Measurements from ENCODE around the gene RNH1. TPM values are rescaled to one million over a fixed set of nuclear protein-coding genes. Genes with fewer than 3 reads are reported as not detected.

RNH1 gene
- total RNA-seq, 2 donors from 2014 or later: 108 to 127 TPM

DNA sequence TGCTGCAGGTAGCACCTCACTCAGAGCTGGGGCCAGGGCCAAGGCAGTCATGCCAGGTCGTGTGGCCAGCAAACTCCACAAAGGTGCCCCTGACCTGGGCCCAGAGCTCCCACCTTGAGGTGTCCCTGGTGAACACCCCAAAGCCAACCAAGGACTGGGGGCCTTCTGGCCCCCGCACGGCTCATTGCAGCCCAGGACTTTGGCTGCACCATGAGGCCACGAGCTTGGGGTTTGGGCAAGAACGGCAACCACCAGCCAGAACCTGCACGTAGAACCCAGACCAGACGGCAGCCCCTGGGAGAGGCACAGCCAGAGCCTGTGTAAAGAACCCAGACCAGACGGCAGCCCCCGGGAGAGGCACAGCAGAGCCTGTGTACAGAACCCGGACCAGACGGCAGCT, 38.1 kb upstream of the RNH1 start:
- H3K27ac Mint-ChIP-seq: no peak overlapping the region
- no peaks in the 10 kb centered on the region for H3K9me3 ChIP-seq (ENCODE audit: control insufficient read depth, low read length, poor library complexity, severe bottlenecking)
- H3K4me1 Mint-ChIP-seq: no peaks in the 10 kb centered on the region
- ATAC-seq: no peak
- no peaks in the 10 kb centered on the region for H3K36me3 Mint-ChIP-seq (ENCODE audit: low read depth)
- H3K27me3 Mint-ChIP-seq: no peaks in the 10 kb centered on the region
- no peak overlapping the region for H3K4me3 Mint-ChIP-seq
- DNase-seq: no peak

DNA sequence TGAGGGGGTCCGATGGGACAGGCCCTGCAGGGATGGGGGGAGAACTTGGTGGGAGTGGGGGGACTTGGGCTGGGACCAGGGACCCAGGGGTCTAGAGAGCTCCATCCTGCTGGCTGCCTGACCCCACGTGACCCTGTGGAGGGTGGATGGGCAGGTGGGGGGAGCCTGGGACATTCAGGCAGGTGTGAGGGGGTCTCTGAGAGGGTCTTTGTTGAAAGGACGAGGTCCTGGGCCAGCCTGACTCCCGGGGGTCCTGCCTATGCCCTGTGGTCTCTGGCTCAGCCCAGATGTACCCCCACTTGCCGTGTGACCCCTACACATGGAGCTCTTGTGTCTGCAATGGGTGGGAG, 37.8 kb upstream of the RNH1 start:
- Mint-ChIP-seq H3K4me1 (no peaks in the 10 kb centered on the region), H3K27ac (no peak overlapping the region), H3K36me3 (ENCODE audit: low read depth) (no peaks in the 10 kb centered on the region), H3K4me3 (no peak overlapping the region), H3K27me3 (no peaks in the 10 kb centered on the region)
- ATAC-seq (no peak), DNase-seq (no peak)
- H3K9me3 ChIP-seq (ENCODE audit: control insufficient read depth, low read length, poor library complexity, severe bottlenecking): no peaks in the 10 kb centered on the region

DNA sequence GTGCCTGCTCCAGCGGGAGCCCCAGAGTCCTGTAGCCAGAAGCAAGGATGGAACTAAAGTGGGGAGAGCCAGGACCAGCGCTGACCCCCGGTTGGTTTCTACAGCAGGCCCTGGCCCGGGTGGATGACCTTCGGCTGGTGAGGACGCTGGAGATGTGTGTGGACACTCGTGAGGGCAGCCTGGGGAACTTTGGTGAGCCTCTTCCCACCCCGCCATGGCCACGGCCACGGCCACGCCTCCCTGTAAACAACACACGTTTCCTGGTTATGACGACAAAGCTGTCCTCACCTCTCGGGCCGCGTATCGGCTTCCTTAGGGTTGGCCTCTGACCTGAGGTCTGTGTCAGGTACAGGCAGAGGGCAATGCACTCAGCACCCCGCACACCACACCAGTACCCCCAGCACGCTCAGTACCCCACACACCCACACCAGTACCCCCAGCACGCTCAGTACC, 34.4 kb upstream of the RNH1 start:
- Mint-ChIP-seq H3K27me3 (no peaks in the 10 kb centered on the region), H3K36me3 (ENCODE audit: low read depth) (no peaks in the 10 kb centered on the region), H3K27ac (no peak overlapping the region), H3K4me3 (no peak overlapping the region), H3K4me1 (peaks cover 8% of the 10 kb centered on the region)
- no peaks in the 10 kb centered on the region for H3K9me3 ChIP-seq (ENCODE audit: control insufficient read depth, low read length, poor library complexity, severe bottlenecking)
- DNase-seq (no peak), ATAC-seq (no peak)

DNA sequence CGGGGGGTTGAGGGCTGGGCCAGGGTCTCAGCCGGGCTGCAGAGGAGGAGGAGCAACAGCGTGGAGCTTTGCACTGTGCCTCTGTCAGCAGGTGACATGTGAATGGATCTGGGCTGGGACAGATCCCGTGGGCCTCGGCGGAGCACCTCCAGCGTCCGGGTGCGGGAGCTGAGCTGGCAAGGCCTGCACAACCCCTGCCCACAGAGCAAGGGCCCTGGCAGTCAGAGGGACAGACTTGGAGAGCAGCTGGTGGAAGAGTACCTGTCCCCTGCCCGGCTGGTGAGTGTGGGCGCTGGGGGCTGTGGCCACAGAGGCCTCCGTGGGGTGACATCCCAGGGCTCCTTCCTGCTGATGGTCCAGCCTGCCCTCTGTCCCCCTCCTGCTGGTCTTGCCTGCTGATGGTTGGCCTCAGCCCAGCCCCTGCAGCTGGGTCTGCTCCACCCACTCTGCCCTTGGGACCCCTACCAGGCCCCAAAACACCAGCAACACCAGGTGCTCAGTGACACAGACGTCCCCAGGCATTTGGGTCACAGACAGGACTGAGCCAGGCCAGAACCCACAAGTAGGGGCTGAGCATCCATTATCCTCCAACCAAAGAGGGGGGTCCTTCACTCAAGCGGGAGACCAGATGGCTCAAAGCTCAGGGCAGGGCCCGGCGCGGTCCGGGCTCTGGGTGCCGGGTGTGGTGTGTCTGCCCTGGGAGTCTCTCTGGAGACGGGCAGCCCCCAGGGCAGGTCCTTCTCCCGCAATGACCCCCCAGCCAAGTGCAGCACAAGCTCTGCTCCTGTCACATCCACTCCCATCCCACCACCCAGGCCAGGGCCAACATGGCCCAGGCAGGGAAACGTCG, 33.8 kb upstream of the RNH1 start:
- H3K4me1 Mint-ChIP-seq: peaks cover 13% of the 10 kb centered on the region
- H3K27me3 Mint-ChIP-seq: no peaks in the 10 kb centered on the region
- ATAC-seq: no peak
- no peaks in the 10 kb centered on the region for H3K36me3 Mint-ChIP-seq (ENCODE audit: low read depth)
- no peak for DNase-seq
- H3K4me3 Mint-ChIP-seq: no peak overlapping the region
- H3K9me3 ChIP-seq (ENCODE audit: control insufficient read depth, low read length, poor library complexity, severe bottlenecking): no peaks in the 10 kb centered on the region
- H3K27ac Mint-ChIP-seq: no peak overlapping the region

DNA sequence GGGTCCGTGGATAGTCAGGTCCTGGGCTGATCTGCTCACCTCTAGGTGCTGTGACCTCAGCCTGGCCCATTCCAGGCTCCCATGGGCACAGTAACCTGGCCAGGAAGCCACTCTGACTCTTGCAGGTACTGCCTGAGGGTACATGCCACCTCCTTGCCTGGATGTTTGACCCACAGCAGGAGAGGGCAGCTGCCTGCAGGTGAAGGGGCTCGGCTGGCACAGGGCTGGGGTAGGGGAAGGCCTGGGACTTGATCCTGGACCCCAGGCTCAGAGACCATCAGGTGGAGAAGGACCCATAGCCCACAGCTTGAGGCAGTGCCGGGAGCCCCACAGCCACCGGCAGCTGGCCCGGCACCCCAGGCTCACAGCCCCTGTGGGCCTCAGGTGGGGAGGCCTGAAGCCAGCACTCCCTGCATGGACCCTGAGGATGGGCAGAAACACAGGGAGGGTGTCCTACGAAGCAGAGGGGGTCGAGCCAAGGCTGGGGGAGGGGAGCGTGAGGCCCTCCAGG, 33.0 kb upstream of the RNH1 start:
- no peaks in the 10 kb centered on the region for H3K27me3 Mint-ChIP-seq
- H3K4me3 Mint-ChIP-seq: no peak overlapping the region
- peaks cover 13% of the 10 kb centered on the region for H3K4me1 Mint-ChIP-seq
- H3K27ac Mint-ChIP-seq: no peak overlapping the region
- no peak for ATAC-seq
- no peak for DNase-seq
- H3K36me3 Mint-ChIP-seq (ENCODE audit: low read depth): no peaks in the 10 kb centered on the region
- no peaks in the 10 kb centered on the region for H3K9me3 ChIP-seq (ENCODE audit: control insufficient read depth, low read length, poor library complexity, severe bottlenecking)

DNA sequence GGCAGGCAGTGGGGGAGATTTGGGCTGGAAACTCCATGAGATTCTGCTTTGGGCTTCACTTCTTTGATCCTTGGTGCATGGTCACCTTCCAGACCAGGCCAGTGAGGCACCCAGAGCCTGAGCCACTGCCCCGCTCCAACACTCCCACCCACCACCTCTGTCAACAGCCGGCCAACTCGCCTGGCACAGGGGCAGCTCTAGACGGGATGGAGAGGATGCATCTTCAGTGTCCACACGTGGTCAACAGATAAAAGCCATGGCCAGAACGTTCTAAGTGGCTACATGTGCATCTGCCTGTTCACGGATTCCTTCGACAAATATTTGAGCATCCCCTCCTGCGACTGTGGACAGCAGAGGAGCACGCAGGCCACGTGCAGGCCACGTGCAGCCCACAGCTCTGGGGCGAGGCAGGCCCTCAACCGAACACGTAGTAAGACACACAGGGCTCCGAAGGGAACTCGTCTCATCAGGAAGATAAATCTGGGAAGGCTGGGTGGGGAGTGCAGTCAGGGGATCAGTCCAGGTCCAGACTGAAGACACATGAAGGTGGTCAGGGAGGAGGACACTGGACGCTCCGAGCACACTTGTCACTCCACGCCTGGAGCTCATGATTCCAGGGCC, 31.5 kb upstream of the RNH1 start:
- Mint-ChIP-seq H3K4me3 (no peak overlapping the region), H3K4me1 (peaks cover 13% of the 10 kb centered on the region), H3K36me3 (ENCODE audit: low read depth) (no peaks in the 10 kb centered on the region), H3K27ac (peak overlapping the region; percentile 74), H3K27me3 (no peaks in the 10 kb centered on the region)
- no peaks in the 10 kb centered on the region for H3K9me3 ChIP-seq (ENCODE audit: control insufficient read depth, low read length, poor library complexity, severe bottlenecking)
- ATAC-seq (no peak), DNase-seq (peak in 1 of 3 donors; percentile 5)

DNA sequence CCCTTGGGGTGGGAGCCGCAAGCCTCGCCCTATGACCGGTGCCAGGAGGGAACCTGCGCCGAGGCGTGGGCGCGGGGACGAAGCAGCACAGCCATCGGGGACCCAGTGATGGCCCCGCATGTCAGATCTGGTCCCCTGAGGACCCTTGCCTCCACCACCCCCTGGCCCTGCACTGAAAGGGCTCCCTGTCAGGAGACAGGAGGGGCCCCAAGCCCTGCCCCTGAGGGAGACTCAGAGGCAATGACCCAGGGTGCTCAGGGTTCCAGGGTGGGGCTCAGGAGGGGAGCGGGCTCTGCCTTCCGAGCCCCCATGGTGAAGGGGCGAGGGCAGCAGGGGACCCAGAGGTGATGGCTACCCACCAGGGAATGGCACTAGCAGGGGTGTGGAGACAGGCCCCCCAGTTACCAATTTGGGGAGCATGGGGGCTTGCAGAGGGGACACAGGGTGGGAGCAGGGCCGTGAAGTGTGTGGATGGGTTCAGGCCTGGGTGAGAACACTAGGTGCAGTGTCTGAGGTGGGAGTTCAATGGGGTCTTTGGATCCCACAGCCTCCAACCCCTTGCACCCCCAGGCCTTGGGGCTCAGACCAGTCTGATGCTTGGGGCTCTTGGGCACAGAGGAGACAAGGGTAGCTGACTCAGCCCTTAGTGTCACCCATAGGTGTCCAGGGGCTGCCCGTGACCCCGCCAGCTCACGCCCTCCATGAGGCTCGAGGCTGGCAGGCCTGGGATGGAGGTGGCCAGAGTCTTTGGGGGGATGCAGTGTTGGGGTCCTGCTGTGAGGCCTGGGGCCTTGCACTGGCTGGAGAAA, 30.8 kb upstream of the RNH1 start:
- Mint-ChIP-seq H3K27ac (peak overlapping the region; percentile 74), H3K4me3 (peak overlapping the region; percentile 92), H3K4me1 (peaks cover 13% of the 10 kb centered on the region), H3K27me3 (no peaks in the 10 kb centered on the region), H3K36me3 (ENCODE audit: low read depth) (no peaks in the 10 kb centered on the region)
- peak in 1 of 3 donors; percentile 7 for DNase-seq
- no peaks in the 10 kb centered on the region for H3K9me3 ChIP-seq (ENCODE audit: control insufficient read depth, low read length, poor library complexity, severe bottlenecking)
- no peak for ATAC-seq

DNA sequence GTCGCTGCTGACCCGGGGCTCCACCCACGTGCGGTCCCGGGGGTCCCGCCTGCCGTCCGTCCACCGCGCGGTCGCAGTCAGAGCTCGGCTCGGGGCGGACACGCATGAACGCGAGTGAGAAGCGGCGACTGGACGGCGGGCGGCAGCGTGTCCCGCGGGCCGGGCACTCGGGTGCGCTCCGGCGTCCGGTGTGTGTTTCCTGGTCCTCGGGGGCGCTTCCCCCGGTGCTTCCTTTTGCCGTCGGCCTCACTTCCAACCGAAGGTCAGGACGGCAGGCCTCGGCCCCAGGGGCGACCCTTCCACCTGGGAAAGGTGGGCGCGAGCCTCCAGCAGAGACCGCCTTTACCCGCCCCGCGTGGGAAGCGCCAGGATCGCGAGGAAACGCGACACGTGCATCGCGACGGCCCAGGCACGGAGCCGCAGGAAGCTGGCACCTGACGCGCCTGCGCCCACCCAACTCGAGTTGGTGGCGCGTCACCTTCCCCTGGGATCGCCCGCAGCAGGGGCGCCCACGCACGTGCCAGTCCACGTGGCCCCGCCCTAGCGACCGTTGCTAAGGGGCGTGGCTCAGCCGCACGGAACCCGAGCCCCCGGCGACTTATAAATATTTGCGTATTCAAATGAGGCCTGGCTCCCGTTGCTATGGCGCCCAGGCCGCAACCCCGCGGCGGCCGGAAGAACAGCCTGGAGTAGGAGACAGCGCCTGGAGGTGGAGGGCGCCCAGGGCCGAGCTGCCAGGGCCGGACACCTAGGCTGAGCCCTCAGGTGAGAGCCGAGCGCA, 30.0 kb upstream of the RNH1 start, which contains the start of gene LRRC56:
Gene LRRC56 (plus strand): TSS at position 687 of the 781 bp plus-strand sequence. CDS start 3,158 bp downstream, outside the sequence.
- peak within 1 kb of the TSS; percentile 88 for H3K27ac Mint-ChIP-seq
- no peaks in the 10 kb centered on the region for H3K36me3 Mint-ChIP-seq (ENCODE audit: low read depth)
- peaks cover 13% of the 10 kb centered on the region for H3K4me1 Mint-ChIP-seq
- peak; percentile 57 for ATAC-seq
- H3K4me3 Mint-ChIP-seq: peak within 1 kb of the TSS; percentile 92
- H3K27me3 Mint-ChIP-seq: no peaks in the 10 kb centered on the region
- H3K9me3 ChIP-seq (ENCODE audit: control insufficient read depth, low read length, poor library complexity, severe bottlenecking): no peaks in the 10 kb centered on the region
- peak; percentile 85 to 92 (median 90) for DNase-seq

DNA sequence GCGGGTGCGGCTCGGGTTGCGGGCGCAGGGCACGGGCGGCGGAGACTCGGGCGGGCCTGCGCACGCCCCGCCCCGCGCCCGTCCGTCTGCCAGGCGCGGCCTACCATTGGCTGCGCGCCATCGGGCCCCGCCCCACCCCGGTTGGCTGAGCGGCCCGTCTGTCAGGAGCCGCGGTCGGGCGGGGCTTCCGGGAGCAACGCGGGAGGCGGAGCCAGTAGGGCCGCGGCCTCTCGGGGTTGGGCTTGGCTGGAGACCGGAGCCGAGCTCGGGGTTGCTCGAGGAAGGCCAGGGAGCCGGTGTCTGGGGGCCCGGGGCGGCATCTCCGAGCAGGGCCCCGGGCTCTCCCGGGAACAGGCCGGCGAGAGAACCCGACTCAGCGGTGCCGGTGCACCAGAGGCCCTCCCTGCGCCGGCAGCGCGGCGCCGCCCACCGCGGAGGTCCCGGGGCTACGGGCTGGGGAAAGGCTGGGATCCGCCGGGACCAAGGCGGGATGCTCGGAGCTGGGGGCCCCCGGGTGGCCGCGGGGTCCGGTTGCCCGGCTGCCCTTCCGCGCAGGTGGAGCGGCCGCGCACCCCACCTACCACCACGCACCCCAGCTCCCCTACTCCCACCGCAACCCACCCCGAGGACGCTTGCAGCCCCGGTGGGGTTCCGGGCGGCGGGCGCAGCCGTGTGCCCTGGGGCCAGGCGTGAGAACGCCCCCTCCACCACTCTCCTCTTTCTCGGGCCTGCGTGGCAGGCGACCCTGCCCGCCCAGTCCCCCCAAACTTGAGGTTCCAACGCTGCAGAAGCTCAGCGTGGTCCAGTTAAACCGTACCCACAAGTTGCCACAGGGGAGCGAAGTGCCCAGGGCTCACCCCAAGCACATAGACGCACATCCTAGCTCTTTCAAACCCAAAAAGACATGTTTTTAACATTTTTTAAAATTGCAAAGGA, 28.7 kb upstream of the RNH1 start, which contains the start of gene HRAS:
Gene HRAS (minus strand): TSS at position 58 of the 936 bp plus-strand sequence.
- no peaks in the 10 kb centered on the region for H3K9me3 ChIP-seq (ENCODE audit: control insufficient read depth, low read length, poor library complexity, severe bottlenecking)
- no peaks in the 10 kb centered on the region for H3K27me3 Mint-ChIP-seq
- H3K4me3 Mint-ChIP-seq: peak within 1 kb of the TSS; percentile 92
- H3K36me3 Mint-ChIP-seq (ENCODE audit: low read depth): no peaks in the 10 kb centered on the region
- H3K27ac Mint-ChIP-seq: peak within 1 kb of the TSS; percentile 88
- H3K4me1 Mint-ChIP-seq: peaks cover 13% of the 10 kb centered on the region
- peak; percentile 87 for ATAC-seq
- peak; percentile 97 to 98 (median 98) for DNase-seq

DNA sequence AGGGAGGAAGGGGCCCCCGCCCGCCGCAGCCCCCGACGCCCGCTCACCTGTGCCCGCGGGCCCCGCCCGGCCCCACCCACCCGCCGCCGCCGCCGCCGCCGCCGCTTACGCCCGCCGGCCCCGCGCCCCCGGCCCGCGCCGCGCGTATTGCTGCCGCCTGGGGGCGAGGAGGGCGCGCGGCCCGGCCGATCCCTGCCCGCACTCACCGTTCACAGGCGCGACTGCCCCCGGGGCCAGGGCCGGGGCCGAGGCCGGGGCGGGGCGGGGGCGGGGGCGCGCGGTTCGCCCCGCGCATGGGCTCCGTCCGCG, 28.1 kb upstream of the RNH1 start:
- peak in 1 of 3 donors; percentile 7 for DNase-seq
- H3K9me3 ChIP-seq (ENCODE audit: control insufficient read depth, low read length, poor library complexity, severe bottlenecking): no peaks in the 10 kb centered on the region
- no peaks in the 10 kb centered on the region for H3K36me3 Mint-ChIP-seq (ENCODE audit: low read depth)
- no peak overlapping the region for H3K27ac Mint-ChIP-seq
- no peak overlapping the region for H3K4me3 Mint-ChIP-seq
- H3K4me1 Mint-ChIP-seq: peaks cover 13% of the 10 kb centered on the region
- no peaks in the 10 kb centered on the region for H3K27me3 Mint-ChIP-seq
- peak; percentile 25 for ATAC-seq

DNA sequence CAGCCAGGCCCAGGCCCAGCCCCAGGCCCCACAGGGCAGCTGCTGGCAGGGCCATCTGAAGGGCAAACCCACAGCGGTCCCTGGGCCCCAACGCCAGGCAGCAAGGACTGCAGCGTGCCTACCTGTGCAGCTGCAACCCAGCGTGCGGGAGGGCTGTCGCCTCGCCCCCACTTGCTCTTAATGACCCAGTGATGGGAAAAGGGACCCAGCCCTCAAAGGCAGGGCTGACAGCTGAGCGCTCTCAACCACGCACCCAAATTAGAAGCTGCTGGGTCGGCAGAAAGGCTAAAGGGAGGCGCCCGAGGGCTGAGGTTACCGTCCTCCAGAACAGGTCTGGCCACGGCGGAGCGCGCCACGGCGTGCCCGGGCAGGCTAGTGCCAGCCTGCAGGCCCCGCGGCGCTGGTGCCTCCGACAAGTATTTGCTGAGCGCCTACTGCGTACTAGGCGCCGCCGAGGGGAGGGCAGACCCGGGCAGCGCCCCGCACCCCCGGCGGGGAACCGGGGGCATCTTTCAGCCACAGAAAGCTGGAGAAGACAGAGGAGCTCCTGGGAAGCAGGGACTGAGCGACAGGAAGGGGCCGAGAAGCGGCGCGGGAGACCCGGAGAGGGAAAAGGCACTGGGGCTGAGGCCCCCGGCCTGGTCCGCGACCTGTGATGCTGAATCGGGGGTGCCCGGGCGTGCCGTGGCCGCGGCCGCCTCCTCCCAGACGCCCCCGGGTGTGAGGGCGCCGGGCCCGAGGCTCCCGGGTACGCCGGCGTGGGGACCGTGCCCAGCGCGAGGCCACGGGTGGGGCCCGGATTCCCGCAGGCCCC, 27.6 kb upstream of the RNH1 start:
- Mint-ChIP-seq H3K36me3 (ENCODE audit: low read depth) (no peaks in the 10 kb centered on the region), H3K4me3 (peak overlapping the region; percentile 86), H3K4me1 (peaks cover 13% of the 10 kb centered on the region), H3K27me3 (no peaks in the 10 kb centered on the region), H3K27ac (no peak overlapping the region)
- H3K9me3 ChIP-seq (ENCODE audit: control insufficient read depth, low read length, poor library complexity, severe bottlenecking): no peaks in the 10 kb centered on the region
- DNase-seq (peak in 1 of 3 donors; percentile 27), ATAC-seq (no peak)

Measured in T-helper 17 cell (primary cell).